HG02870 (cell line): ENCODE data around the gene AGRN.
"Not testable (repeated sequence)": the region's sequence is repeated elsewhere in the genome, so short reads cannot be mapped to it uniquely, and the experiment has no call there.

Experiments used
- ATAC-seq: cut with Tn5 transposase; IDR thresholded peaks from one replicate; pipeline ENCODE4 v1.9.1; 2021; ENCODE audit warnings: mild to moderate bottlenecking, moderate library complexity; ENCODE audit not compliant: unreplicated experiment

The AGRN gene

GRCh38 chr1:1075148-1075935, 55.4 kb downstream of the AGRN start:
- no peak for ATAC-seq

GRCh38 chr1:1077396-1077795, 57.5 kb downstream of the AGRN start:
- not testable (repeated sequence) for ATAC-seq

GRCh38 chr1:1079408-1080121, 59.6 kb downstream of the AGRN start:
- no peak for ATAC-seq

GRCh38 chr1:1080122-1080757, 60.3 kb downstream of the AGRN start:
- ATAC-seq: no peak

- no peak for ATAC-seq
Measured at GRCh38 chr1:1080951-1081310, 61.0 kb downstream of the AGRN start.

- no peak for ATAC-seq
Measured at GRCh38 chr1:1081311-1082238, 61.7 kb downstream of the AGRN start.

GRCh38 chr1:1082239-1082775, 62.4 kb downstream of the AGRN start:
- ATAC-seq: no peak

- no peak for ATAC-seq
Measured at GRCh38 chr1:1082776-1083415, 63.0 kb downstream of the AGRN start.

GRCh38 chr1:1083416-1084371, 63.8 kb downstream of the AGRN start:
- no peak for ATAC-seq

GRCh38 chr1:1084372-1085170, 64.7 kb downstream of the AGRN start:
- ATAC-seq: no peak

GRCh38 chr1:1085171-1085841, 65.4 kb downstream of the AGRN start:
- no peak for ATAC-seq

GRCh38 chr1:1085911-1086841, 66.3 kb downstream of the AGRN start:
- no peak for ATAC-seq

GRCh38 chr1:1086911-1087341, 67.0 kb downstream of the AGRN start:
- ATAC-seq: no peak

- ATAC-seq: no peak
Measured at GRCh38 chr1:1087351-1088028, 67.6 kb downstream of the AGRN start.

GRCh38 chr1:1088029-1088800, 68.3 kb downstream of the AGRN start:
- ATAC-seq: no peak
